Measurements from ENCODE around the gene MSANTD4.
"Not testable (repeated sequence)": the region's sequence is repeated elsewhere in the genome, so short reads cannot be mapped to it uniquely, and the experiment has no call there.

Gene MSANTD4
- total RNA-seq, result 42.8 to 53.1 reads per million in 2 experiments

DNA sequence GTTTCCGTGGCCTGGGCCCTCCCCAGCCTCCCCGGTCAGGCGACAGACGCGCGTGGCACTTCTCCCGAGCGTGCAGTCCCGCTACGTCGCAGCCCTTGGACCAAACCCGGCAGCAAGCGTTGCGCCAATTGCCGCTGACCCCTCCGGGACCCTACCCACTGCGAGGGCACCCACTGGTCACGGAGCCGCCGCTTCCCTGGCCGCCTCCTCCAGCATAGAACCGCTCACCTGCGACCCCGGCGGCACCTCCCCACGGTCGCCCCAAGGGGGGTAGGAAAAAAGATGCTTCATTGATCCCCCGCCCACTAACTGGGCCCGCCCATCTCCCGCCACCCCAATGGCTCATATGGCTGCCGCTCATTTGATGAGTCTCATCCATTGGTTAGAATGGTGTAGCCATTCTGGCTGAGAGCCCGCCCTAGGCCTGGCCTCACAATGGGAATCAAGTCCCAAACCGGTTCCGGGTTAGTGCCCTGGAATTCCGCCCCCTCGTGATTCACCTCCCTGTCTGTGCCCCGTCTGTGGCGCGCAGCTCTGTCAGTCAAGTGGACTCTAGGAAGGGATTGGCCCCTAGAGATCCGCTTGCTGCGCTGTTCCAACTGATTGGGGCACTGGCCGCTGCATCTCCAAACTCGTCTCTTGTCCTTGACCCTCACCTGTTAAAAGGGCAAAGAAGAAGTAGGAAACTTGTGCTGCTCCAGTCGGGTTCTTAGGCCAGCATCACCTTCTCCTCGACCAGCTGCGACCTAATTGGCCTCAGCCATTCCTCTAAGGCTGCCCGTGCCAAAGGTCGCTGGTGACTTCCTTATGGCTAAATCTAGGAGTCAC, at the start of gene MSANTD4:
MSANTD4 (minus strand) TSS at position 274 of the 828 bp plus-strand sequence. CDS start 11,323 bp downstream, outside the sequence.
- DNase-seq (ENCODE audit: low read depth), result peak; percentile 93

GRCh38 chr11:106070606-106071005, 48.6 kb upstream of the MSANTD4 start:
- no peak for DNase-seq (ENCODE audit: low read depth)

- DNase-seq (ENCODE audit: low read depth), result no peak
Measured at GRCh38 chr11:106063009-106063408, 41.0 kb upstream of the MSANTD4 start.

- DNase-seq (ENCODE audit: low read depth), result no peak
Measured at GRCh38 chr11:106061954-106062949, 40.2 kb upstream of the MSANTD4 start.

DNA sequence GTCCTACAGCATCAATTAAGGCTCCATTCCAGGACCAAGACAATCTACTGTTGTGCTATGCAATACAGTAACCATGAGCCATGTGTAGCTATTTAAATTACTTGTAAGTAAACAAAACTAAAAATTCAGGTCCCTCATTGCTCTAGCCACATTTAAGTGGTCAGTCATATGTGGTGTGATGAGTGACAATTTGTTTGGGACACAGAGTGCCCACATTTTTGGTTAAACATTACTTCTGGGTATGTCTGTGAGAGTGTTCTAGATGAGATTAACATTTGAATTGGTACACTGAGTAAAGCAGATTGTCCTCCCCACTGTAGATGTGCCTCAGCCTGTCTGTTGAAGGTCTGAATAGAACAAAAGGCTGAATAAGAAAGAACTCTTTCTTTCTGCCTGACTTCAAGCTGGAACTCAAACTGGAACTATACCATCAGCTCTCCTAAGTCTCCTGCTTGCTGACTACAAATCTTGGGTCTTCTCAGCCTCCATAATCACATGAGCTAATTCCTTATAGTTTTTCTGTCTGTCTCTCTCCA, 39.3 kb upstream of the MSANTD4 start:
- DNase-seq (ENCODE audit: low read depth), result no peak

- DNase-seq (ENCODE audit: low read depth), result no peak
Measured at GRCh38 chr11:106059617-106060016, 37.6 kb upstream of the MSANTD4 start.

DNA sequence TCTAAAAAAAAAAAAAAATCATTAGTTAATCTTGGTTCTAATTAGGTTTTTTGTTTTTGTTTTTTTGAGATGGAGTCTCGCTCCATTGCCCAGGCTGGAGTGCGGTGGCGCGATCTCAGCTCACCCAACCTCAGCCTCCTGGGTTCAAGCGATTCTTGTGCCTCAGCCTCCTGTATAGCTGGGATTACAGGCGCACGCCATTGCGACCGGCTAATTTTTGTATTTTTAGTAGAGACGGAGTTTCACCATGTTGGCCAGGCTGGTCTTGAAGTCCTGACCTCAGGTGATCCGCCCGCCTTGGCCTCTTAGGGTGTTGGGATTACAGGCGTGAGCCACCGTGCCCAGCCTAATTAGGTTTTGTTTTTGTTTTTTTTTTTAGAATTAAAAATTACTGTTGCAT, 36.3 kb upstream of the MSANTD4 start:
- not testable (repeated sequence) for DNase-seq (ENCODE audit: low read depth)

GRCh38 chr11:106051103-106051502, 29.1 kb upstream of the MSANTD4 start:
- DNase-seq (ENCODE audit: low read depth), result no peak

DNA sequence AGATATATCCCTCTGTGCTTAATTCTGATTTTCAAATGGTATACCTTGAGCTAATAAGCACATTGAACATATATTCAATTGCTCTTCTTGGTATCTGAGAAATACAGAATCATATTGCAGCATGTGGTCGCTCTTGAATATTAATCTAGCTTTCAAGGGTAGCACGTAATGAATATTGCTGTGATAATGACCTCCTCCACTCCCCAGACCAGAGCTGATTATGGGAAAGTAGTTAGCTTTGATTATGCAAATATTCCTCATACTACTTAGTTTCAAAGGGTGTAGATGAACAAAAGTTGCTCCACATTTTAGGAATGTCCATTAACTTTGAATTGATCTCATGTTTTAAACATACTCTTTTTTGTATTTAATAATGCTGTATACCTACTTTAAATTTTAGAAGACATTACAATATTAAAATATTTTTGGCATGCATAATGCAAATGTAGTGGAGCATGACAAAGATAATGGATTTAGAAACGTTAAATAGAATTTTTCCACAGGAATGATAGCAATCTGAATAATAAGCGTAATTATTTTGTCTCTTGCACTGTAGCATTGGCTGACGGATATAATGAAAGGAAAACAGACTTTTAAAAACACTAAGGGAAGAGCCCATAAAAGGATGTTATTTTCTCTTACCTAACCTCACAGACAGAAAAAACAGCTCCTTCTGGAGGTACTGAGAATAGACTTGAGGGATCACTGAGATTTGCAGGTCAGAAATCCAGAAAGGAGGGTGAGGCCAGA, 27.9 kb upstream of the MSANTD4 start:
- no peak for DNase-seq (ENCODE audit: low read depth)

DNA sequence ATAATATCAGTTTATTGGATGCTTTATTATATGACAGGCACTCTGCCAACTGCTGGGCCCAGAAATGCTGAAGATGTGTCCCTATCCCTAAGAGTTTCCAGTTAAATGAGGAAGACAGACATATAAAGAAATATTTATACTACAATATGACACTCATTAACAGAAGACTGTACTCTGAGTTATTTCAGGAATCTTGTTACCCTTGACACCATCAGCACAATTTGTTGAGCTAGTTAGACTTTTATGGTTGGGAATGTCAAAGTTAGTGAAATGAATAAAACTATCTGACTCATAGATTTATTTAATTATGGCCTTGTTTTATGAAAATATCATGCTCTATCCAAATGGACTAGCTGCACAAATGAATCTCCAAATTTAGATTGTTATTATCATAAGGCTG, 25.6 kb upstream of the MSANTD4 start:
- DNase-seq (ENCODE audit: low read depth), result no peak

DNA sequence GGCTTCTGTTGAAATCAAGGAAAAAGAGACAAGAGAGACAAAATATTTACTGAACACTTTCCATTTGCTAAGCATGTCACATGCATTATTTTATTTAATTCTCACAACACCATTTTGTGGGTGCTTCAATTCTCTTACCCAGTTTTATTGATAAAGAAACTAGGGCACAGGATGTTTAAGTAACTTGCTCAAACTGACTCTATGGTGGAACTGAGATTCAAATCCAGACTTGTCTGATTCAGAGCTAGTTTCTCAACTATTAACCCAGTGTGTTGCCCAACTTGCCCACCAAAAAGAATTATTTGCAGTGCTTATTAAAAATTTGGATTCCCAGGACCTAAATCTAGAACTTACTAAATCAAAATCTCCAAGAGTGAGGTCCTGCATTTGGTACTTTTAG, 21.5 kb upstream of the MSANTD4 start:
- DNase-seq (ENCODE audit: low read depth), result no peak

DNA sequence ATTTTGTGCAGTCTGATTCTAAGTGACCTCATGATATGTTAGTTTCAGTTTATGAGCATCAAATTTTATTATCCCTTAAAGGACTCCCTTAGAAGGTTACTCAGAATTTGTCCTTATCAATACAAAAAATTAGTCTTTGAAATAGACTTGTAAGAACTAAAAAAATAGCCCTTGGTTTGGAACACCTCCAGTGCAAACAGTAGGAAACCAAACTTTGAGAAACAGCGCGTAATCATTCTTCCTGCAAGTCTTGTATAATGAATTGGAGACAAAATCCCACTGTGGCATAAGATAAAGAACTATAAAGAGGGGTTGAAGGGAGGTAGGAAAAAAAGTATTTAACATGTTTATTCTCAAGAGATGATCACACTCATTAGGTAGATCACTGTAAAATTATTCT, 10.8 kb upstream of the MSANTD4 start:
- DNase-seq (ENCODE audit: low read depth), result no peak

DNA sequence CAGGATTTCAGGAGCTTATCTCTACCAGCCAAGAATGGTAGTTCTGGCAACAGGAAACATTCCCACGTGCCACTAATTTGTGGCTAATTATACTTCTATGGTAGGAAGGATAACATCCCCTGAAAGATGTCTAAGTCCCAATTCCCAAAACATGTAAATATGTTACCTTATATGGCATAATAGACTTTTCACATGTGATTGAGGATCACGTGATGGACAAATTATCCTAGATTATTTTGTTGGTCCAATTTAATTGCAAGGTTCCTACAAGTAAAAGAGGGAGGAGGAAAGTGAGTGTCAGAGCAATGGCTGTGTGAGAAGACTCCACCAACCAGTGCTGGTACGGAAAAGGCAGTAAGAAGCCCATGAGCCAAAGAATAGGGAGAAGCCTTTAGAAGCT, 9.9 kb upstream of the MSANTD4 start:
- DNase-seq (ENCODE audit: low read depth), result no peak

- DNase-seq (ENCODE audit: low read depth), result no peak
Measured at GRCh38 chr11:106031202-106031810, 9.3 kb upstream of the MSANTD4 start.

DNA sequence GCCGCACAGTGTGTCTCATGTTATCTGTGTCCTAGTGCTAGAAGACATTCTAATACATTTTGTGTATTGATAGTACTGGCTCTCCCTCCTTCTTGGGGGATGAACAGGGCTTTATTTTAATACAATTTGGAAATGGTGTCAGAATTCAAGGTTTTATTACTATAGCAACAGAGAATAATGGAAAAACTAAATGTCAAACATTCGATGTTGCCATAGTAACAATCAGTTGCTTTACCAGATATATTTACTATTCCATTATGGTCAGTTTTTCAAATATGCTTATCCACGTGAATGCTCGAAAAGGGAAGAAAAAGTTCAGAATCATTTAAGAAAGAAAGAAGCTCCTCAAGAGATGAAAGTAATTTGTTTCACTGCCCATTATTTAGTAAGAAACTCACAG, 8.6 kb upstream of the MSANTD4 start:
- DNase-seq (ENCODE audit: low read depth), result no peak

- DNase-seq (ENCODE audit: low read depth), result no peak
Measured at GRCh38 chr11:106022795-106023275, 795 bp upstream of the MSANTD4 start.

GRCh38 chr11:106021181-106021966, 666 bp downstream of the MSANTD4 start:
- no peak for DNase-seq (ENCODE audit: low read depth)

DNA sequence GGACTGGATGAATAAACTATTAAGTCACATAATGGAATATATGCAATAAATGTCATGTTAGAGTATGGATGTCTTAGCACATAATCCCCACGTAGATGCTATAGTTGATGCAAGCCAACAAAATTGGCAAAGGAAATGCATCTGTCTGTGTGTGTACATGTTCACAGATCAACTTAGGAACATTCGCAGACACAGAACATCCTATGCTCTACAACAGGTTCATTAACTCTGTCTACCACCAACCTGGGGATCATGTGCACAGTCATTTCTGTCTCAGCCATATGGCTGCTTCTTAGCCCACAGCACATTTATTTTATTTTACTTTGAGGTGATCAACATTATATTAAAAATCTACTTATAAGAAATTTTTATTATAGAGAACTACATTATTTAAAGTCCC, 4.9 kb downstream of the MSANTD4 start:
- DNase-seq (ENCODE audit: low read depth), result no peak

- no peak for DNase-seq (ENCODE audit: low read depth)
Measured at GRCh38 chr11:106015066-106015465, 7.0 kb downstream of the MSANTD4 start.

GRCh38 chr11:106014620-106015019, 7.4 kb downstream of the MSANTD4 start:
- DNase-seq (ENCODE audit: low read depth), result no peak

Data from T follicular helper cell (primary cell).